Natural killer cell treated with Interleukin-12 subunit alpha and Interleukin-12 subunit beta and Interleukin-15 and Interleukin-18, amount 100 ng/mL, for 72 hours (primary cell): ENCODE data around the gene DCAF6. TPM values are rescaled to one million over a fixed set of nuclear protein-coding genes. Genes with fewer than 3 reads are reported as not detected.

Experiments used
- ATAC-seq, 2 donors: fragments of 150-1000 bp; cut with Tn5 transposase in 1 of 2; sonication (Bioruptor Pico), chemical (Tn5 transposase) in 1 of 2; 2 replicates each; pipeline ENCODE4 v1.10.0; 2021
- DNase-seq: peaks from one replicate; pipeline ENCODE4 v3.0.0; 2022; ENCODE audit warnings: low spot score
- H3K27ac Mint-ChIP-seq, 2 donors: 1 replicate in 1 of 2; 2 replicates in 1 of 2; pipeline ENCODE4 v1.8.0; 2022; ENCODE audit warnings: mixed read lengths in 2 of 2, mild to moderate bottlenecking in 1 of 2, moderate library complexity in 1 of 2
- H3K27me3 Mint-ChIP-seq, 2 donors: 1 replicate in 1 of 2; 2 replicates in 1 of 2; pipeline ENCODE4 v1.8.0; 2022; ENCODE audit warnings: mixed read lengths in 2 of 2
- H3K36me3 Mint-ChIP-seq: one replicate; pipeline ENCODE4 v1.8.0; 2022; ENCODE audit warnings: mixed read lengths
- H3K4me1 Mint-ChIP-seq, 2 donors: 1 replicate in 1 of 2; 2 replicates in 1 of 2; pipeline ENCODE4 v1.8.0; 2022; ENCODE audit warnings: low read depth in 2 of 2, mixed read lengths in 2 of 2, mild to moderate bottlenecking in 1 of 2
- H3K4me3 Mint-ChIP-seq: one replicate; pipeline ENCODE4 v1.8.0; 2022; ENCODE audit warnings: mixed read lengths
- H3K9me3 Mint-ChIP-seq: 2 replicates; pipeline ENCODE4 v1.8.0; 2022; ENCODE audit warnings: mixed read lengths
- total RNA-seq, 2 donors: library from RNA; stranded (reverse); gene quantifications; one replicate each; pipeline ENCODE4 v1.2.3, GENCODE V29; 2022

DCAF6 gene
- total RNA-seq, 2 donors from 2014 or later, result 18.3 to 29.3 TPM

DNA sequence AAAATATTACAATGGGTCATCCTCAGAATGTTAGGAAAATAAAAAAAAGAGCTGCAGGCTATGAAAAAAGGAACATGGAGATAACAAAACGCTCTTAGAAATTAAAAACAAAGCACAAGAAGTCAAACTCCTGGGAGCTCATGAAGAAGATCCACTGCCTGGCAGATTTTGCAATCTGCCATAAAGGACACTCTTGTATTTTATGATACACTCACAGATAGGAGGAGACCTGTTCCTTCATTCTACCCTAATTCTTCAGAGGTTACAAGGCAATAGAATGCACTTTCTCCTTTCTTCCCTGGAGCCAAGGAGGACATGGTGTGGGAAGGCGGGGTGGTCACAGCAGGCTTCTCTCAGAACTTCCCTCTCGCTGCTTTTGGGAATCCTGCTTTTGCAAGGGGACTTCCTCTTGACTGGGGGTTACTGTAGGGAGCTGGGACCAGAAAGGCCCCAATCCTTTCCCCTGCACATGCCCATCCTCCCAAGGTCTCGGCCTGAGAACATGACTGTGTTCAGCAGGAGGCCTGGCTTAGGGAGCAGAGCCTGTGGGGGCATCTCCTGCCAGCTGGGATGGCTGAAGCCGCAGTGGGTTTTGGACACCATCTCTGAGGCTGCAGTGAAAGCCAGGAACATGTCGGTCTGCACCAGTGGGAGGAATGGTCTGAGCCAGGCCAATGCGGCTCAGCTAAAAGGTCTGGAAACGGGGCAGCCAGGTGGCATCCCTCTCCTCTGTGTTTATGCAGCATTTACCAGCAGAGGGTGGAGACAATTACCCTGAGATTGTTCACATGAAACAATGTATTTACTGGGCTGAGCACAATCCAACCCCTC lies 155.5 kb downstream of the DCAF6 start:
- Mint-ChIP-seq H3K4me3 (no peak overlapping the region), H3K36me3 (no peaks in the 10 kb centered on the region)
- no peak for DNase-seq

DNA sequence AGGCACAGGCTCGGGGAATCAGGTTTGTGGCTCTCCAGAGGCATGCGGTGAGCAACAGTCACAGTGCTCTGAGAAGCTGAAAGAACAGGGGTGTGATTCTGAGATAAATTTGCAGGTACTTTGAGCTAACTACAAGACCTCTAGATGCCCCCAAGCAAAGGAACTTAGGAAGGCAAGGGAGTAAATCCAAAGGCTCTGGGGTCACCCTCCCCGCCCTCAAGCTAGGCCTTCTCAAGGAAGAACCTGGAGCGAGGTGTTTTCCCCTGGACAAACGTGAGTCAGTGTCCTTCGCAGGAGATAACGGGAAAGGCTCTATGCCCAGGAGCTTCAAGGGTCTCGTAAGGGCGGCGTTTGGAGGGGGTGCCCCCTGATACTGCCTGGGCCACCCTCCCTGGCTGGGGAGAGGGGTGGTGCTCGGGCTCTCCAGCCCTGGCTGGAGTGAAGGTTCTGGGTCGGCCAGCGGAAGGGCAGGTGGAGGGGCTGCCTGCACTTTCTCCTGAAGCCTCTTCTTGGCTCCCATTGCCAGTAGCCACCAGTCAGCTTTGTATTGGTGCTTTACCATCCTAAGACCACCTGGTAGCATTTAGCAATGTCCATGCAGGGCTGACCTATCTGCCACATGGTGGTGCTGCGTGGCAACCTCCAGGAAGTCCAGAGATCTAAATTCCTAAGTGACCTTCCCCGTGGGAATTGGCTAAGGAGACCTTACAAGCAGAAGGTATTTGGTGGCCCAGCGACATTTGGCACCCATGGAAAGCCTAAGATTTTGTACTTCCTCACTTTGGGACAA lies 156.3 kb downstream of the DCAF6 start:
- ATAC-seq, result no peak
- no peak overlapping the region for H3K27ac Mint-ChIP-seq
- H3K9me3 Mint-ChIP-seq, result no peaks in the 10 kb centered on the region
- H3K4me3 Mint-ChIP-seq, result no peak overlapping the region
- peaks cover 8 to 12% of the 10 kb centered on the region in 2 donors for H3K27me3 Mint-ChIP-seq
- DNase-seq, result no peak
- no peaks in the 10 kb centered on the region for H3K36me3 Mint-ChIP-seq
- H3K4me1 Mint-ChIP-seq, result no peaks in the 10 kb centered on the region

More for the DNA sequence above, 155.5 kb downstream of the DCAF6 start:
- no peaks in the 10 kb centered on the region for H3K9me3 Mint-ChIP-seq
- H3K4me1 Mint-ChIP-seq, result no peaks in the 10 kb centered on the region
- peaks cover 11 to 12% of the 10 kb centered on the region in 2 donors for H3K27me3 Mint-ChIP-seq
- no peak for ATAC-seq
- no peak overlapping the region for H3K27ac Mint-ChIP-seq

DNA sequence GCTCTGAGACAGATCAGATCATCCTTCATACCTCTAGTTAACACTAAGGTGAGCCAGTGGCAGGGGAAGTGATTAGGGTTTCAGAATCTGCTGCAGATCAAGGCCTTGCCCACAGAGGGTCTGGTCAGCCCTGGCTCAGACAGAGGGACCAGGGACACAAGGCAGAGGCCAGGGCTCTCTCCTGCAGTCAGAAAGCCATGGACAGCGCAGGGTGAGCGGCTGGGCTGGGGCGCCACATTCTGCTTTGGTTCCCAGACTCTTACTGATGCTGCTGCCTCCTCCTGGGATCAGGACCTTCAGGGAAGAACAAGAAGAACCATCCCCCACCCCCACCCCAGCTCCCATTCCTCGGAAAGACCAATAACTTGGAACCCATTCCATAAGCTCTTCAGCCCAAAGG lies 157.1 kb downstream of the DCAF6 start:
- H3K4me3 Mint-ChIP-seq, result no peak overlapping the region
- no peaks in the 10 kb centered on the region for H3K36me3 Mint-ChIP-seq
- H3K27ac Mint-ChIP-seq, result no peak overlapping the region
- H3K4me1 Mint-ChIP-seq, result no peaks in the 10 kb centered on the region
- no peaks in the 10 kb centered on the region for H3K9me3 Mint-ChIP-seq
- ATAC-seq, result no peak
- DNase-seq, result no peak
- H3K27me3 Mint-ChIP-seq, result peaks cover 6 to 12% of the 10 kb centered on the region in 2 donors

DNA sequence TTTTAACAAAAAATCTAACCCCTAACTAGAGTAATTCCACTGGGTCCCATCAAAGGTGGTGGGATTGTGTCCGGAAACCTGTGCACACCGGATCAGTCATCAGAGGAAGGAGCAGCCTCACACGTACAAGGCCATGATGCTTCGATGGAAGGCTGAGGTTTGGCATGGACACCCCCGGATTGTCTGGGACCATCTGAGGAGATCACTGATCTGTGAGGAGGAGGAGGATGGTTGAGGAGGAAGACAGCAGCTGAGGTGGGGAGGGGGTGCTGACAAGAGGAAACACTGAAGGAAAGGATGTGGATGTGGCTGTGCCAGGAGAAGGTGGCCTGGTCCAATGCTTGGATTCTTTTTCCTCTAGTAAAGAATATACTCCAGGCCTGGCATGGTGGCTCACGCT lies 159.0 kb downstream of the DCAF6 start:
- no peaks in the 10 kb centered on the region for H3K36me3 Mint-ChIP-seq
- DNase-seq, result no peak
- no peaks in the 10 kb centered on the region for H3K4me1 Mint-ChIP-seq
- no peak overlapping the region for H3K4me3 Mint-ChIP-seq
- ATAC-seq, result no peak
- H3K27ac Mint-ChIP-seq, result no peak overlapping the region
- H3K27me3 Mint-ChIP-seq, result peaks cover 6 to 12% of the 10 kb centered on the region in 2 donors
- H3K9me3 Mint-ChIP-seq, result no peaks in the 10 kb centered on the region

DNA sequence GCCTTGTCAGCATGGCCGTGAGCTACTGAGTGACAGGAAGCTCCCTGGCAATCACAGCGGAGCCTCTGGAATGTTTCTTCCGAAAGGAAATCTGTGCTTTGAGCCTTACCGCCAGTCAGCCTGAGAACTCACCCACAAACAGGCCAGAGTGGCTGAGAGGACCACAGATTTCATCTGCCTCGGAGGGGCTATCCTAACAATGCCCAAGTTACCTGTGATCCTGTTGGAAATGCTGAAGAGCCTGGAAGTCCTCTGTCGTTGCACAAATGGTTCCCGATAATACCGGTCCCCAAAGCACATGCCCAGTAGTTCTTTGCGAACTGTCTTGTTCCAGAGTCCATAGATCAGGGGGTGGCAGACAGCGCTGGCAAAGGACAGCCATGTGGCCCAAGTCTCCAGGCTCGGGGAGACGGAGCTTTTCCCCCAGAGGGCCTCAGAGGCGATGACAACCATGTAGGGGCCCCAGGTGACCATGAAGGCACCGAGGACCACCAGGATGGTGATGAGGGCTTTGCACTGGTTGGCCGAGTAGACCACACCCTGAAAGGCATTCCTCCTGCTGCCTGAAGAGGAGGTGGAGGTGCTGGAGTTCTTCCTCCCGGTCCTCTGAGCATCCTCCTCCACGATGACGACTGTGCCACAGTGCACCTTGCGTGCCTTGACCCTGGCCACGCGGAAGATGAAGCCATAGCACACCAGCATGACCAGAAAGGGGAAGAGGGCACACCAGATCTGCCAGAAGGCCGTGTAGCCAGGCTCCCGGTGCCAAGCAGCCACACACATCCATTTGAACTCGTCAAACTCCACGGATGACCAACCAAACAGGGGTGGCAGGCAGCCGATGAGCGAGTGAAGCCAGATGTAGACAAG lies 160.0 kb downstream of the DCAF6 start:
- Mint-ChIP-seq H3K27ac (no peak overlapping the region), H3K4me1 (no peaks in the 10 kb centered on the region), H3K36me3 (no peaks in the 10 kb centered on the region), H3K9me3 (no peaks in the 10 kb centered on the region), H3K27me3 (peaks cover 6 to 12% of the 10 kb centered on the region in 2 donors), H3K4me3 (no peak overlapping the region)
- DNase-seq (no peak), ATAC-seq (no peak)

DNA sequence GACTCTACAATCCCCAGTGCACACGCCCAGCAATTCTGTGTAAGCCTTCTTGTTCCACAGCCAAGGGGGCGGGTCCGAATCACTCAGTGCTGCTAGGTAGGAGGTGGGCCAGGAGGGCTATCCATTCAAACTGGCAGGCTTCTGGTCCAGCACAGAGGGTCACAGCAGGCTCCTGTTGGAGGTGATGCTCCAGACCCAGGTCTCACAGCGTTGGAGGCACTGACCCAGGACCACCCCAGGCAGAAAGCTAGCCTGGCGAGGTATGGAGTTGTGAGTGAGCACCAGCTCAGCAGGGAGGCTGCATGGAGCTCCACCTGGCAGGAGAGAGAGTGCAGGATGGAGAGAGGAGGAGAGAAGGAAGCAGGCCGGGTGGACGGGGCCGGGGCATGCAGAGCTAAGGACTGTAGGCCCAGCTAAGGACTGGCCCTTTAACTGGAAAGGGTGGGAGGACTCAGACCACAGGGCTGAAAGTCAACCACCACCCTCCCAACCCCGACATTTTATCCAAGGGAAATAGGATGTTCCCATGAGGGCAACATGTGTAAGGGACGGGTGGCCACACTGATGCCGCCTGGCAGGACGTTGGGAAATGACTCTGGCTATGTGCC lies 161.5 kb downstream of the DCAF6 start:
- DNase-seq, result no peak
- Mint-ChIP-seq H3K27ac (no peak overlapping the region), H3K4me3 (no peak overlapping the region), H3K4me1 (no peaks in the 10 kb centered on the region), H3K9me3 (no peaks in the 10 kb centered on the region), H3K36me3 (no peaks in the 10 kb centered on the region), H3K27me3 (peaks cover 6 to 12% of the 10 kb centered on the region in 2 donors)
- peak; percentile 5 to 37 for ATAC-seq

DNA sequence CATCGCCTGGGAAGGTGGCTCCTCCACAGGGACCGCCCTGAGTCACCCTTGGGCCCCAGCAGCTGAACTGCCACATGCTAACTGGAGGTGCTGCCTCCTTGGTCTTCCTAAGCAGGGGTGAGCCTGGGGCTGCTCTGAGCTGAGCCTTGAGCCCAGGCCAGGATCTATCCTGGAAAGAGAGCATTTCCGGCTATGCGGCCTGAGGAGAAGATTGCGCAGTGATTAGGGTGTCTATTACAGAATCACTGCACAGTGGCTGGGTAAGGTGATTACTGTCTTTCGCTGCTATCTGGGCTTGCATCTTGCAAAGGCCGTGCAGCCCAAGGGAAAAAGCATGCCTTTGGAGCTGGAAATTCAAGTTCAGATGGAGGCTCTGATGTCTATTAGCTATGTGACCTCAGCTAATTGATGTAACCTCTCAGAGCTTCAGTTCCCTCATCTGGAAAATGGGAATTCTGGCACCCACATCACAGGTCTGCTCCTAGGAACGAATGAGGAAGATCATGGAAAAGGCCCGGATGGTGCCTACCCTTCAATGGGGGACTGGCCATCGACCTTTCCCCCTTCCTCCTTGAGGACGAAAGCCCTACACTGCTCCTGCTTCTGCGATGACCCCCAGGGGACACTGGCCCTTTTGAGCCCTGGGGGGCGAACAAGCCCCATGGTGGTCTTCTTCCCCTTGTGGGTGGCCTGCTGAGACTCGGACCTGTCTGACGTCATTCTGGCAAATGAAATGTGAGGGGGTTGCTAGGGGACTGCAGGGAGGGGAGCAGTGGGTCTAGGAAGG lies 162.2 kb downstream of the DCAF6 start:
- no peak overlapping the region for H3K27ac Mint-ChIP-seq
- ATAC-seq, result peak; percentile 13 to 34
- H3K36me3 Mint-ChIP-seq, result no peaks in the 10 kb centered on the region
- no peak for DNase-seq
- H3K27me3 Mint-ChIP-seq, result peaks cover 6 to 18% of the 10 kb centered on the region in 2 donors
- no peaks in the 10 kb centered on the region for H3K9me3 Mint-ChIP-seq
- no peaks in the 10 kb centered on the region for H3K4me1 Mint-ChIP-seq
- no peak overlapping the region for H3K4me3 Mint-ChIP-seq

DNA sequence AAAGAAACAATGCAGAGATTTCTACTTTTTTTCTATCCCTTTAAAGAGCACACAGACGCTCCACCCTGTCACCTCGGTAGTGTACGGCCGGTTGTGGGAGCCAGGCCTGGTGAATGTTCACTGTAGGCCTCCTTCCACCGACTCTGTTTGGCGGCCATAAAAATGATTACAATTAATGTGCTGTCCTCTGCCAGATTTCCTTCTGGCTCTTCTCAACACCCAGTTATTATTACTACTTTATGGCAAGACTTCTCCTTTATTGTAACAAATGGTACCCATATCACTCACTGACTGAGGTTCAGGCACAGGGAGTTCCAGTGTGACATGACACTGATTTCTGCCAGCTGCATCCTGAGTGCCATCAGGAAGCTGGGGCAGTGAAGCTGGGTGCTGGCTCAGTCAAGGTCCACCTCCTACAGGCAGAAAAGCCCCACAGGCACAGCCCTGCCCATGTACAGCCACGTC lies 162.9 kb downstream of the DCAF6 start:
- no peaks in the 10 kb centered on the region for H3K9me3 Mint-ChIP-seq
- peaks cover 2 to 19% of the 10 kb centered on the region in 2 donors for H3K27me3 Mint-ChIP-seq
- ATAC-seq, result no peak
- no peak overlapping the region for H3K27ac Mint-ChIP-seq
- no peak for DNase-seq
- H3K4me3 Mint-ChIP-seq, result no peak overlapping the region
- H3K36me3 Mint-ChIP-seq, result no peaks in the 10 kb centered on the region
- H3K4me1 Mint-ChIP-seq, result no peaks in the 10 kb centered on the region

DNA sequence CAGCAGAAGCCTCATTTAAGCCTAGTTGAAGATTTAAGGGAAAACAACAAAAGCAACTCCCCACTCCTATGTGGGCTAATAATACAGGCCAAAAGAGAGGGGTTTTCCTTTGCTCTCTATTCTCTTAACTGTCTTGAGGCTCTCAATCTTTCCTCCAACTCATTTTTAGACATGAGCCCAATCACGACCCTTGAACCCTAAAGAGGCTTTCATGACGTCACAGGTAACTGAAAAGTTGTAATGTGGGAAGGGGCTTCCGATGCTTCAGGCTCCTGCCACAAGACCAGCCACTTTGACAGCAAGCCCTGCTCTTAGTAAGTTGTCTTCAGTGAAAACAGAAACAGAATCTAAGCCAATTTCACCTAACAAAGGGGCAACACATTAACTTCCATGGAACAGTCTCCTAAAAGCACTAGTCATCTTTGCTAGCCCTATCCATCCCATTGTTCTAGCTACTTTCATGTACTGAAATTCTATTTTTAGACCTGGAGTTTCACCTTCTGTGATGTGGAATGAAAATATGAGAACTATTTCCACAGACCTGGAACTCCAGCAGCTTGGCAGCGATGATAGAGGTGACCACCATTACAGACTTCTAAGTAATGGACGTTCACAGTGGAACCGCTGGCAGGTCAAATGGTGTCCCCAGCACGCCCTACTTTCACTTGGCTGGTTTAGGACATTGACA lies 164.0 kb downstream of the DCAF6 start:
- DNase-seq (no peak), ATAC-seq (no peak)
- H3K4me1 Mint-ChIP-seq, result no peaks in the 10 kb centered on the region
- H3K36me3 Mint-ChIP-seq, result no peaks in the 10 kb centered on the region
- peaks cover 0 to 8% of the 10 kb centered on the region in 2 donors for H3K27me3 Mint-ChIP-seq
- H3K27ac Mint-ChIP-seq, result no peak overlapping the region
- H3K4me3 Mint-ChIP-seq, result no peak overlapping the region
- H3K9me3 Mint-ChIP-seq, result no peaks in the 10 kb centered on the region

DNA sequence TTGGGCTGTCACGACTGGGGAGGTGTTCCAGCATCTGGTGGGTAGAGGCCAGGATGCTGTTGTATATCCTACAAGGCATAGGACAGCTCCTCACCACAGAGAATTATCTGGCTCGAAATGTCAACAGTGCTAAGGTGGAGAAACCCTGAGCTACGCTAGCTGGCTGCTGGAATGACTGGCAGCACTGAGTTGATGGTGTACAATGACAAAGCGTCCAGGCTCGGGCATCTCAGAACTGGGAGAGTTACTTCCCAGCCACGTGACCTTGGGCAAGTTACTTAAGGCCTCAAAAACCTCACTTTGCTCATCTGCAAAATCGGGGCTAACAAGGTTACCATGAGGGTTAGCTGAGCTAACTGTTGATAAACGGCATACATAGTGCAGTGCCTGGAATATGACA lies 164.9 kb downstream of the DCAF6 start:
- DNase-seq (no peak), ATAC-seq (no peak)
- no peak overlapping the region for H3K4me3 Mint-ChIP-seq
- H3K36me3 Mint-ChIP-seq, result no peaks in the 10 kb centered on the region
- H3K9me3 Mint-ChIP-seq, result no peaks in the 10 kb centered on the region
- peaks cover 0 to 8% of the 10 kb centered on the region in 2 donors for H3K27me3 Mint-ChIP-seq
- H3K27ac Mint-ChIP-seq, result no peak overlapping the region
- H3K4me1 Mint-ChIP-seq, result no peaks in the 10 kb centered on the region

DNA sequence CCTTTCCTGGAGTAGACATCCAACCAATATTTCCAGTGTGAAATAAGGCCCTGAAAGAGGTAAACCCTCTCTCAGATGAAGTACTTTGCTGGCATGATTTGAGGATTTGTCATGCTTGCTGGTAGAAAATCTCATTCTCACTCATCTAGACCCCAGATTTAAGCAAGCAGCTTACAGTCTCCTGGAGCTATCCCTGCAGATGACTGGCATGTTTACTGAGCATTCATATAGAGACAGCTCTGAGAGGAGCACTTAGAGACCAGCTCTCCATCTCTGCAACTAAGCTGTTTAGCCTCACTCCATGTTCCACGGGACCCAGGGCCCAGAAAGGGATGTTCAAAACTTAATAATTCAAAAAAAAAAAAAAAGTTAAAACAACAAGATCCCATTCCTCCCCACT lies 166.0 kb downstream of the DCAF6 start:
- H3K4me3 Mint-ChIP-seq, result no peak overlapping the region
- ATAC-seq, result no peak
- H3K27ac Mint-ChIP-seq, result no peak overlapping the region
- peaks cover 2 to 14% of the 10 kb centered on the region in 2 donors for H3K27me3 Mint-ChIP-seq
- H3K9me3 Mint-ChIP-seq, result no peaks in the 10 kb centered on the region
- no peaks in the 10 kb centered on the region for H3K4me1 Mint-ChIP-seq
- no peak for DNase-seq
- H3K36me3 Mint-ChIP-seq, result no peaks in the 10 kb centered on the region

DNA sequence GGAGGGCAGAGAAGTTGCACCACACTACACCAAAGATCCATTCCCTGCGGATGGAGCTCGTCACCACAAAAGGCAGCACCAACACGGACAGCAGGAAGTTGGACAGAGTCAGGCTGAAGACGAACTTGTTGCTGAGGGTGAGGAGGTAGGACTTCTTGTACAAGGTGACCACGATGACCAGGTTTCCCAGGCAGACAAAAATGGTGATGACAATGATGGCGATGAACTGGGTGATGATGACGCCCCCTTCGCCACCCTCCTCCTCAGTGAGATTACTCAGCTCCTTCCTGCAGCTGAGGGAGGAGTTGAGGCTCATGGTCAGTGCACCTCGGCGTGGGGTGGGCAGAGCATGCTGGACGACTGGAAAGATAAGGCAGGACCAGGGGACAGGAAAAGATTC lies 168.1 kb downstream of the DCAF6 start:
- Mint-ChIP-seq H3K27me3 (peaks cover 4 to 15% of the 10 kb centered on the region in 2 donors), H3K36me3 (no peaks in the 10 kb centered on the region), H3K4me3 (no peak overlapping the region), H3K9me3 (no peaks in the 10 kb centered on the region), H3K27ac (no peak overlapping the region), H3K4me1 (no peaks in the 10 kb centered on the region)
- ATAC-seq (no peak), DNase-seq (no peak)
